GM12892 (cell line): Measurements from ENCODE around the gene ST6GALNAC4.

Source experiments
- POLR2AphosphoS5 ChIP-seq: IDR thresholded peaks from 2 replicates; pipeline ENCODE4 v1.6.1; 2011; ENCODE audit warnings: low read depth, low read length, control low read depth
- TAF1 ChIP-seq: IDR thresholded peaks from 2 replicates; pipeline ENCODE4 v1.6.1; 2011; ENCODE audit warnings: low read depth, mild to moderate bottlenecking, control low read depth, low read length, borderline replicate concordance

GRCh38 chr9:127946728-127947127 is 29.9 kb upstream of the ST6GALNAC4 start:
- TF ChIP-seq TAF1 (no peak), POLR2AphosphoS5 (no peak)
